ENCODE data around the gene IQGAP2. TPM values are rescaled to one million over a fixed set of nuclear protein-coding genes. Genes with fewer than 3 reads are reported as not detected.

IQGAP2 gene
- total and polyA plus RNA-seq, 2 of the 8 experiments (the other 6 are each of a cell fraction or from before 2014, with no cell fraction given), result 19.7 to 66.0 TPM

GRCh38 chr5:76663573-76663972, 260.5 kb downstream of the IQGAP2 start (continued):
- TF ChIP-seq CREB1 (IDR thresholded peaks at IDR 0.05), result no peak
- no peak for TF ChIP-seq E2F6 (IDR thresholded peaks at IDR 0.05)
- TF ChIP-seq SAP30 (IDR thresholded peaks at IDR 0.05; ENCODE audit: insufficient read depth, insufficient replicate concordance, low read length), result no peak
- TF ChIP-seq KDM5A (IDR thresholded peaks at IDR 0.05; ENCODE audit: low read length), result no peak

All from H1 (cell line).